Skin epidermis (tissue), 12 donors: Measurements from ENCODE around the gene MEGF10.
A peak's percentile ranks its signal among the peaks of the same experiment; 100 is the strongest.
"Not testable (repeated sequence)": the region's sequence is repeated elsewhere in the genome, so short reads cannot be mapped to it uniquely, and the experiment has no call there.

Experiments
- H3K27ac ChIP-seq, 21 experiments: fragments of 200-600 bp; sonication (generic) in 11 of 21; one replicate each; pipeline ENCODE4 v1.5.0; 2020; ENCODE audit warnings: mild to moderate bottlenecking in 3 of 21, inconsistent platforms in 2 of 21, moderate library complexity in 2 of 21
- H3K4me3 ChIP-seq, 7 experiments: fragments of 200-600 bp; sonication (generic) in 2 of 7; one replicate each; pipeline ENCODE4 v1.5.0; 2020; ENCODE audit warnings: inconsistent platforms in 2 of 7, mild to moderate bottlenecking in 2 of 7, moderate library complexity in 1 of 7

MEGF10 gene

DNA sequence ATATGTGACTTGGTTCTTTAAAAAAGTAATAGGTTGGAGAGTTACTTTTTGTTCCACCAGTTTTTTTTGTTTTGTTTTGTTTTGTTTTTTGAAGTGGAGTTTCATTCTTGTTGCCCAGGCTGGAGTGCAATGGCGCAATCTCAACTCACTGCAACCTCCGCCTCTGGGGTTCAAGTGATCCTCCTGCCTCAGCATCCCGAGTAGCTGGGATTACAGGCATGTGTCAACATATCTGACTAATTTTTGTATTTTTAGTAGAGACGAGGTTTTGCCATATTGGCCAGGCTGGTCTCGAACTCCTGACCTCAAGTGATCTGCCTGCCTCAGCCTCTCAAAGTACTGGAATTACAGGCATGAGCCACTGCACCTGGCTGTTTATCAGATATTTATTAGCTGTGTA is 6.3 kb downstream of the MEGF10 start:
- H3K4me3 ChIP-seq, H3K27ac ChIP-seq: not testable (repeated sequence)

DNA sequence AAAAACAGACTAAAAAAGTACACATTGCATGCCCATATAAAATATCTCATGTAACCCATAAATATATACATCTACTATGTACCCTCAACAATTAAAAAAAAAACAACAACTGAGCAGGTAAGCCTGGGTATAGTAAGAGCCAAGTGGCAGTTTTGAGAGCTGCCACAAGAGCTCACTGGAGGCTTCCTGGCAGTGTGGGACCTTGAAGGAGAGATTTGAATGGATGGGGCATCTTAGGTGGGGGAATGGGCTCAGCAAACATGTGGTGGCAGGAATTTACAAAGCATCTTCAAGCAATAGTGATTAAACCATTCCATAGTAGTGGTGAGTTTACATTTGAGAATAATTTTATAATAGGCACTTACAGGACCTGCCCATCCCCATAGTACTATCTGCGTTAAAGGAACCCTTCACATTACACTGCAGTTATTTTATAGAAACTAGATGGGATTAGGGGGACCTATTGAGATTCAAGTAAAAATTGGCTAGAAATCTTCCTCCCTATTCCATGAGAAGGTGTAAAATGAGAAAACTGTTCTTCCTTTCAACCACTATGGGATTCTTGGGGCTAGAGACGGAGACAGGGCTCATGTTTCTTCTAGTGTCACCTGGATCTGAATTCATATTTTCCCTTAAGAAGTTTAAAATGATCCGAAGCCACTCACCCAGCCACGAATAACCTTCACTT is 6.9 kb downstream of the MEGF10 start:
- H3K27ac ChIP-seq, result no peak overlapping the region
- H3K4me3 ChIP-seq, result no peak overlapping the region

DNA sequence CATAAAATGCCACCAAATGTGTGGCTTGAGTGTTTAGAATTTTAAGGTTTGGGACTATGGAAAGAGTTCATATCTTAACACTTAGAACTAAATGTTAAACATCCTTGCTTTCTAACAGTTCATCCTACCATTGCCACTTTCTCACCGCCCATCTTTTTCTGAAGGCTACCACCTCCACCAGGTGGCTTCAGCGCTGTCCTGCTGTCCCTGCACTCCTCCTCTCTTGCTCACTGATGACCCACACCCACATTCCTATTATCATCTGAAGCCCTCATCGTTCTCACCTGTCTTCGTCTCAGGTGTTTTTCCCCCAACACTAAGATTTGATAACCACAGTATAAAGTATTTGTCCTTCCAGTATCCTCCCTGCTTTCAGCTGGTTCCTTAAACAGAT is 7.4 kb downstream of the MEGF10 start:
- H3K4me3 ChIP-seq, result no peak overlapping the region
- H3K27ac ChIP-seq, result no peak overlapping the region

DNA sequence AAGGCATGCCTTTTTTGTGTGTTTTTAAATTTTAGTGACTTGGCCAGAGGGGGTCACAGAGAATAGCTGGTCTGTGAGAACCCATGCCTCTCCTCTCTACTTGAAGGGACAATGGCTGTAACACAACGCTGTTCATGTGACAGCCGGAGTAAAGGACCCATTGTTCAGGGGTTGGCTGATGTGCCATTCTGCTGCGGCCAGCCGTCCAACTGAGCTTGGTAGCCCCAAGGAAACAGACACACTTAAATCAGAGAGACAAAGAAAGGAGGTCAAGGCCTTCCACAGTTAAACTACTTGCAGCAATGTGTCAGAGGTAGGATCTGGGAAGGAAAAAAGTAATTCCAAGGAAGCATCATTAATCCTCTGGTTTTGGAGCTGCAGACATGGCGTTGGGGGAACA is 8.1 kb downstream of the MEGF10 start:
- Histone ChIP-seq H3K27ac (no peak overlapping the region), H3K4me3 (no peak overlapping the region)

DNA sequence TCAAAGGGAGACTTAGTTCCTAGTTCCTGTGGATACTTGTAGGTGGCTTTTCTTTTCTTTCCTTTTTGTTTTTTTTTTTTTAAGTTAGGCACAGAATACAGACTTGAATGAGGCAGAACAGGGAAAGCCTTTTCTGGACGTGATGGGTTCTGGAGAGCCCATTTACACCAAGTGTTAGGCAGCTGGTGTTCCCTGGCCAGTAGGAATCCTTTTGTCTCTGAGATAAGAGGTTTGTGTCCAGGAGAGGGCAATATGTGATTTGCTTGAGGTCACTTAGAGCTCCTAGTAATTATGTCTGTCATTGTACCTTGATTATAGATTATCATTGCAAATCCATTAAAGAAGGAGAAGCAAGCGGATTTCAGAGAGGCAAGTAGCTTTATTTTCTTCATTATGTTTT is 9.1 kb downstream of the MEGF10 start:
- Histone ChIP-seq H3K27ac (peak overlapping the region in 1 of 21 experiments; percentile 15), H3K4me3 (no peak overlapping the region)

DNA sequence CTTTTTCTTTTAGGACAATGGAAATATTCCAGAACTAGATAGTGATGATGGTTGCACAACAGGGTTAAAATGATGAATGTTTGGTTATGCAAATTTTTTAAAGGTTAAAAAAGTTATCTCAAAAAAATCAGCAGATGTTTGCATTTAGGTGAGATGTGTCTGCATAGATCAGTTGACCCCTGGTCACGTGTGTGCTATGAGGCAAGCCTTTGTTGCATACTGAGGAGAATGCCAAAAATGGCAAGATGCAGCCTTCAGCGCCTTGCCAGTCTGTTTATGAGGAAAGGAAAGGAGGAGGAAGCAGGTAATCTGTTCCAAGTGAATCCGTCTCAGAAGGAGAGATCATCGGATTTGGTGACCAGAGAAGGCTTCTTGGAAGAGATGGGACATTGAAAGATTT is 11.9 kb downstream of the MEGF10 start:
- Histone ChIP-seq H3K27ac (no peak overlapping the region), H3K4me3 (no peak overlapping the region)

DNA sequence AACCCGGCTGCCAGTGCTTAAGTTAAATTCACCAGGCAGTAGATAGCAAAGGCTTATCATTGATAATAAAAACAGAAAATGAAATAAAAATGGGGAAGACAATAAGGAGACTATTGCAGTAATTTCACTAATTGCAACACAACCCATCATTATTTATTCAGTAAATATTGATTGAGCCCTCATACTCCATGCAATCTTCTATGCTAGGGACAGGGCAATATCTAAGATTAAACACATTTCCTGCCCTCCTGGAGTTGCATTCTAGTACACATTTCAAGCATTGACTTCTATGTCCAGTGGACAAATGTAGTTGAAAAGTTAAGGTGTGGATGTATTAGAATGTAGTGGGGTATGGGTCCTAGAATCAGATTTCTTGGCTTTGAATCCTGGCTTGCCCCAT is 12.8 kb downstream of the MEGF10 start:
- Histone ChIP-seq H3K4me3 (no peak overlapping the region), H3K27ac (no peak overlapping the region)

DNA sequence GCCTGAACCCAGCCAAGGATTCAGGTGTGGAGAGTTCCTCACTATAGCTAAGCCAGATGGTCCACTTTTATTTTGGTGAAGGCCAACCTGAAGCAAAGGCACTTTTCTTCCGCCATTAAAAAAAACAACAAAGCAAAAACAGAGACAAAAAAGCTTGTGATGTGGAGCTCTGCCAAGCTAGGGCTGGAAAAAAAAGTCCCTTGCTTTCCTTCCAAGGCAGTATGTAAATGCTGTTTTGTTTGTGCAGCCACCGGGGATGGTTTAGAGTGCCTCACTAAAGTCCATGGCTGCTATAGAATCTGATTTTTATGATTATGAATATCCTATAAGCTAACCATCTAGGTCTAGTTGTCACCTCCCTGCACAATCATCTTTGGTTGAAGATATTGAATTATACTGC is 14.9 kb downstream of the MEGF10 start:
- Histone ChIP-seq H3K27ac (no peak overlapping the region), H3K4me3 (no peak overlapping the region)

DNA sequence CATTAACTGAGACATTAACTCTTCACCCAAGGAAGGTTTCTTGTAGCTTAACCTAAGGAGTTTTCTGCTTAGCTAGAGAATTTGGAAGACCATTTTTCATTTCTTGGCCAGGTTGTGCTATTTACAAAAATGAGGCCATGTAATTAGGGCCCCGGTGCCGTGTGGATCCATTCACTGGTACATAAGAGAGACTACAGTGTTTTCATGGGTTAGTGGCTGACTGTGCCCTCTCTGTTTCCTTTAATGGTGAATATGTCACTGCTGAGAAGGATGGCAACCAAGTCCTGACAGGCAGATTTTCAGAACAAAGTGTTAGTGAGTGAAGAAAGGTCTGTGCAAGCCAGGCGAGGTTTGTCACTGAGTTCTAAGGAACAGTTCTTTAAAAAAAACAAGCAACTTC is 15.4 kb downstream of the MEGF10 start:
- Histone ChIP-seq H3K27ac (no peak overlapping the region), H3K4me3 (no peak overlapping the region)

DNA sequence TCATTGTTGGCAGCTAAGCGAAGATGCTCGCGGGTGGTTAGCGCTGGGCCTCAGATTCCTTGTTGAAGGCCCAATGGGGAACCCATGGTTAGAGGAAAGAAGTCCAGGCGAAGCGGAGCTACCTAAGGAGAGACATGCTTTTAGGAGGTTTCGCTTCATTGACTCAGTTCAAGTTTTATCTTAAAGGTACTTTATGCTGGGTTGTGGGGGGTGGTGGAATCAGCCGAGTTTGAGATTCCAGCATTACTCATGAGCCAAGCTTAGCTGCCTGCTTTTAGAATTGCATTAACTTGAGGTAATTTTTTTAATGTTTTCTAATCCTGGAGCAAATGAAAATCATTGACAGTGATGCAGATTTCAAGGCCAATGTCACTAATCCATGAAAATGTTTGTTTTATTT is 16.1 kb downstream of the MEGF10 start:
- Histone ChIP-seq H3K27ac (no peak overlapping the region), H3K4me3 (no peak overlapping the region)

DNA sequence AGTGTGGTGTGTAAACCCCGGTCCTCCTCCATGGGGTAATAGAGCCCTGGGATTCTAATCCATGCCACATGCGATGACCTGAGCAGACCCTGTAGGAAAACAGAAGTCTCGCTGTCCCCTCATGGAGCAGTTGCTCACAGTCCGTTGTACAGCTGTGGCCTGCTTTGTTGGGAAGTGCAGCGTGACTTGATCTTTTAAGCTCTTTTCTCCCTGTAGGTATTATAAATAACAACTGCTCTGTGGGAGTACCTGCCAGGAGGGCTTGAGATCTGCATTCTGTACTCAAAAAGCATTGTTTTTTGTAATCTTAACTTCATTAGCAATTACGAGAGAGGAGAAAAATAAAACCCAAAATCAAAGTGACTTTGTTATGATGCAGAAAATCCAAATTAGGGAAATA is 17.3 kb downstream of the MEGF10 start:
- Histone ChIP-seq H3K27ac (no peak overlapping the region), H3K4me3 (no peak overlapping the region)

DNA sequence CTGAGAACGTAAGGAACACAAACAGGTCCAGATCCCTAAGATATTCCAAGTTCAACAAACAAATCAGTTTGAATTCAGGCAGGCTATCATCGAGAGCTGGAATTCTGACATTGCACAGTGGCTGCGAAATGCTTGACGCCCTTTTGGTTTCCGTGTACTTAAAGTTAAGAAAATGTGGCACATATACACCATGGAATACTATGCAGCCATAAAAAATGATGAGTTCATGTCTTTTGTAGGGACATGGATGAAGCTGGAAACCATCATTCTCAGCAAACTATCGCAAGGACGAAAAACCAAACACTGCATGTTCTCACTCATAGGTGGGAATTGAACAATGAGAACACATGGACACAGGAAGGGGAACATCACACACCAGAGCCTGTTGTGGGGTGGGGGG is 17.7 kb downstream of the MEGF10 start:
- H3K4me3 ChIP-seq, H3K27ac ChIP-seq: not testable (repeated sequence)

DNA sequence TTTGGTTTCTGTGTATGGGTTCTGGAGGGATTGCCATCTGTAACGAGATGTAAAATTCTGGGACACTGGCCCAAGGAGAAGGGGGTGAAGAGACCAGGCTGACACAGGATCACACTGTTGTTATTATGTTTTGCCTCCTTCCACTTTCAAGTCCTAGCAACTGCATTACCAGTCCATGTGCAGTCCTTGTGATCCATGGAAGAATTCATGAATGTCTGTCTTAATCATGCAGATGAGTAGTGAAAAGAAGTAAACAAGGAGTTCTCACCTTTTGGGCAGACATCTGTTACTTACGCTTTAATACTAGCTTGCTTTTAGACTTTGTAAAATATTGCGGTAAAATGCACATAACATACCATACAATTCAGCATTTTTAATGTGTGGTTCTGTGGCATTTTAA is 18.3 kb downstream of the MEGF10 start:
- H3K4me3 ChIP-seq, result no peak overlapping the region
- H3K27ac ChIP-seq, result no peak overlapping the region

DNA sequence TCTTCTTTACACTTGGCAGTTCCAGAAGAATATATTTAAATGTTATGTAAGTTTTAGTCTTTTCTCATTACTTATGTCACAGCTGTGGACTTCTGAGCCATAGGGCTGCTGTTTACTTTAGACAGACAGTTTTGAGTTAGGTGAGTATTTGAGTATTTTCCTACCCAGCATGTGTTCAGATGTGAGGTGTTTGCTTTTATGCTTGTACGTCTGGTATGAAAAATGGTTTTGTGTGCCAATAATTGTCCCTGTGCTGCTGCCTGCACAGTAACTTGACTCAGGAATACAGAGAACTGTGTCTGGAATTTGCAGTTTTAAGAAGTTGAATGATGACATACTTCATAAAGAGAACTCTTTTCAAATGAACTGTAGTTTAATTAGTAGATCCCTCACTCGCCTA is 20.8 kb downstream of the MEGF10 start:
- H3K4me3 ChIP-seq, result no peak overlapping the region
- H3K27ac ChIP-seq, result no peak overlapping the region

DNA sequence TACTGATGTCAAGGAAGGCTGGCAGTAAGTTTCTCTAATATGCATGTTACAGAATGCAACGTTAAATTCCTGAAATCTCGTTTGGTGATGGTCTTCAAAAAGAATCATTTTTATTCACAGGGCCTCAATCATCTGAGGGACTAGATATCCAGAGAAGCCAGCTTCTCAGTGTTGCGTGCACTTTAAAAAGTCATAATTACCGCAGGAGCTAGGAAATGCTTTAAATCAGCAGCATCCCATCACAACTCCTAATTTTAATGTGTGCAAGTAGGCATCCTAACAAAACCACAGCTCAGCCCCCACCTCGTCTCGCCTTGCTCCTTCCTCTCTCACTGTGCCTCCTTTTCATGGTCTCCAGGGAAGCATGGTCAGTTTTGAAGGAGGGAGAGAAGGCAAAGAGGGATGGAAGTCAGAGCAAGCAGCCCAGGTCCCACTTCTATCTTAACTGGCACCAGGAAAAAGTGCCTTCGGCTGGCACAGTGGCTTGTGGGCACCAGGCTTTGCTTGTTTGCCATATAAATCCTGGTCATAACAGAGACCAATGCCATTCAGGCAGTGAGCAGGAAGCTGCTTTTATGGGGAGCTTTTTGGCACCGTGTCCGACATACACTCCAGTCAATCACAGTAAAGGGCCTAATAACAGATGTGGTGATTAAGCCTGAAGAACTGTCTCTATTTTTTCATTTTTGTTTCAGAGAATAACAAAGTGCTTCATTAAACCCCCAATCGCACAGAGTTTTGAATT is 21.4 kb downstream of the MEGF10 start:
- no peak overlapping the region for H3K4me3 ChIP-seq
- no peak overlapping the region for H3K27ac ChIP-seq

DNA sequence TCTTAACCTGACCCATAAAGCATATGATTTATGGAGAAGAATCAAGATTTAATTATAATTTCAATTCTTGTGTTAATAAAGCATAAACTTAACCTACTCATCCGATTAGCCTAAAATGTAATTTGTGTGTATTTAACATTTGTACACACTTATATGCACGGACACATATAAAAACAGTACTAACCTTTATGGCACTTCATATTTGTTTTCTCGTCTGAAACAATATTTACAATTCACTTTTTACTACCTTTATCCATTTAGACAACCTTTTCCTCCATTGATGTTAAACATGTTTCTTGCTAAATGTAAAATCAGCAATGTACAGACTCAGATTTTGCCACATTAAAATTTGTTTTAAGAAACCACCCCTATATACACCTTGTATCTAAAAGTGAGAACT is 22.8 kb downstream of the MEGF10 start:
- Histone ChIP-seq H3K27ac (no peak overlapping the region), H3K4me3 (no peak overlapping the region)

DNA sequence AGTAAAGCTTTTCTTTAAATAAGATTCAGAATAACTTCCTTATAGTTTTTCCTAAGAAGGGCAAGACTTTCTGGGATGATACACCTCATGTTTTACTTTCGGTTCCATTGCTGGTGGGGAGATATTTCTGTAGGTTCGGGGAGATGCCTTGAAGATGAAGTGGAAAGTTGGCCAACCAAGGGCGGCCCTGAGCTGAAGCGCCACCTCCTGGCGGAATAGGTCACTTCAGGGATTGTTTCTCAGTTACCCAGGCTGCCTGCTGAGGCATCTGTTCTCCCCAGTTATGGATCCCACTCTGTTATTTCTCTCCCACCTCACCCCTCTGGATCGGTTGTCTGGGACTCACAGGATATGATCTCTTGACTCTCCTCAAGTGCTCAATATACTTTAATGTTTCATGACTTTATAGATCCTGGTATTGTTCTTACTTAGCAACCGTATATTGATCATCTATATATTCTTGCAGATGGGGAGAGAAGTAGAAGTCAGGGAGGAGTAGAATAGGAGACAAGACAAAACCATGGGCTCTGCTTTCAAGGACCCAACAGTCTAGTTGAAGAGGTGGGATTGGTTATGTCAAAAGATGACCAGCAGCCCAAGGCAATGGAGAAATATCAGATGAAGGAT is 23.4 kb downstream of the MEGF10 start:
- Histone ChIP-seq H3K27ac (no peak overlapping the region), H3K4me3 (no peak overlapping the region)

DNA sequence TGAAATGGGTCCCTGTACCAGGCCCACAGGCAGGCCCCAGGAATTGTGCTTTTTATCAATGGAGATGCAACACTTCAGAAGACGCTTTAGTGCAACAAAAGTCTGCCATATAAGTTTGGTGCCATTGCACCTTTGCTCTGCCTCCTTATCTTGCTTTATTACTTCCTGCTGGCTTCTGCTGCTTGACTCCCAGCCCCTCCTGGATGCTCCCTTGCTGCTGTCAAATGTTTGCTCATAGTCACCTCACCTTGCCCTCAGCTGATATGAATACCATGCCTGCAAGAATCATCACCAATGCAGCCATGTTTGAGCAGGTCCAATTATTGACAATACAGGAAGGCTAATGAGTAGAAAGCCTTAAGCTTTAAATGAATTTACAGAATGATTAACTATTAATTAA is 25.4 kb downstream of the MEGF10 start:
- Histone ChIP-seq H3K4me3 (no peak overlapping the region), H3K27ac (no peak overlapping the region)

DNA sequence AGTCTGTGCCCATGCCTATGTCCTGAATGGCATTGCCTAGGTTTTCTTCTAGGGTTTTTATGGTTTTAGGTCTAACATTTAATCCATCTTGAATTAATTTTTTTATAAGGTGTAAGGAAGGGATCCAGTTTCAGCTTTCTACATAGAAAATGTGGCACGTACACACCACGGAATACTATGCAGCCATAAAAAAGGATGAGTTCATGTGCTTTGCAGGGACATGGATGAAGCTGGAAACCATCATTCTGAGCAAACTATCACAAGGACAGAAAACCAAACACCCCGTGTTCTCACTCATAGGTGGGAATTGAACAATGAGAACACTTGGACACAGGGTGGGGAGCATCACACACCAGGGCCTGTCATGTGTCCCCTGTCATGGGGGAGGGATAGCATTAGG is 26.8 kb downstream of the MEGF10 start:
- H3K27ac ChIP-seq, H3K4me3 ChIP-seq: not testable (repeated sequence)

DNA sequence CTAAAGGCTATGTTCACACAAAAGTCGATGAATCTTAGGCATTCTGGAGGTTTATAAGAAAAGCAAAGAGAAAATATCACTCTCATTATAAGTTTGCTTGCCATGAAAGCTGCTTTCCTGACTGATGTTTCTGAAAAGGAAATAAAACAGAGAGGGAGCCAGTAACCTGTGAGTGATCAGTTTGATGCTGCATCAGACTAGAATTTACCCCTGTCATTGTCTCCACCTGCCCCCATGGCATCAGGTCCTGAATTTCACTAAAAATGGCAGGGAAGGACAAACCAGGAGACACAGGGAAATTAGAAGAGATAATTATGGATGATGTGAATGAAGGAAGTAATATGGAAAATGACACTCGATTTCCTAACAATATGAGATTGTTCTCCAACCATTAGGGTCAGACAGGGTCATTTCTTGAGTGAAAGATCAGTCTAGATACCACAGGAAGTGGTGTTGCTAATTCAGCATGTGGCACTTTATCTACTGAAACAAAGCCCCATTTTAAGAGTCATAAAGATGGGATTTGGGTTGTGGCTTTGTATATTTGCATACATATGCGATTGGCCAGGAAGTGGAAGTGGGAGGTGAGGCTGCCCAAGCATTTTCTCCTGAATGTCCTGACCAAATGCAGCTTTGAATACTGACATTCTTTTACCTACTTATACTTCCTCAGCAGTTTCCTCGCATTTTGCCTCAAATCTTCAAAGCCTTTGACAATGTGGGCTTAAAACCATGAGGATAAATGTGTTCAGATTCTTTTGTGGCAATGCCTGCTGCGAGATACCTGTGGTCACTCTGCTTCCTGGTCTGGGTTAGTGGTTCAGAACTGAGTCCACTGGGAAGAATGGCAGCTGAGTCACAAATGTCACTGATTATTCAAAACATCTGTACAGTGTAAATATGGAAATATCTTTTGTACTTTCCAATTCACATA is 29.7 kb downstream of the MEGF10 start:
- no peak overlapping the region for H3K27ac ChIP-seq

More for the DNA sequence above, 29.7 kb downstream of the MEGF10 start:
- no peak overlapping the region for H3K4me3 ChIP-seq
